GM18520 (cell line): ENCODE data around the gene ACOT11.
"Not testable (repeated sequence)": the region's sequence is repeated elsewhere in the genome, so short reads cannot be mapped to it uniquely, and the experiment has no call there.

Experiments used
- ATAC-seq: cut with Tn5 transposase; IDR thresholded peaks from one replicate; pipeline ENCODE4 v1.9.1; 2021; ENCODE audit not compliant: unreplicated experiment

ACOT11 gene

GRCh38 chr1:54606990-54607325, 58.9 kb downstream of the ACOT11 start:
- ATAC-seq = no peak

- ATAC-seq = no peak
Measured at GRCh38 chr1:54607821-54608565, 60.0 kb downstream of the ACOT11 start.

GRCh38 chr1:54608566-54609230, 60.7 kb downstream of the ACOT11 start:
- no peak for ATAC-seq

DNA sequence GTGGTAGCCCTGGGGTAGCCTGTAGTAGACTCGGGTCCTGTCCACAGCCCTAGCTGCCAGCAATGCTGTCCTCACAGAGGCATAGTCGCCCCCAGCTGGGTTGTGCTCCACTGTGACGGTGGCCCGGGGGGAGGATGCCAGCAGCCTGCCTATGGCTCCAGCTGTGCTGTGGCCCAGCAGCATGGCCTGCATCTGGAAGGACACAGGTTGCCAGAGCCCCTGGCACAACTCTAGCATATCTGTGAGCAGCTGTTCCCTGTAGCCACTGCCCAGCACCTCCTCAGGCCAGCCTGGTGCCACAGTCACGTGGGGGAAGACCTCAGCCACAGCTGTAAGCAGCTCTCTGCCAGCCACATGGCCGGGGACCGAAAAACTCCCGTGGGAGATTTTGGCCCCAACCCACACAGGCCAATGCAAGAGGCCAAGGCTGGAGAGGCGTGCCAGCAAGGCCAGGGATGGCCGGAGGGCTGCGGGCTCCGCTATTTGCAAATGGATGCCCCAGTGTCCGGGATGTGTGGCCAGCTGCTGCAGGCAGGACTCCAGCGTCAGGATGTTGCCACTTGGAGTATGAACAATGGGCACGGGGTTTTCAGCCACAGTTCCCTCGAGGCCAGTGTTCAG, 61.4 kb downstream of the ACOT11 start:
- ATAC-seq = no peak

GRCh38 chr1:54610048-54610447, 62.0 kb downstream of the ACOT11 start:
- no peak for ATAC-seq

GRCh38 chr1:54610601-54611580, 62.9 kb downstream of the ACOT11 start:
- ATAC-seq = no peak

DNA sequence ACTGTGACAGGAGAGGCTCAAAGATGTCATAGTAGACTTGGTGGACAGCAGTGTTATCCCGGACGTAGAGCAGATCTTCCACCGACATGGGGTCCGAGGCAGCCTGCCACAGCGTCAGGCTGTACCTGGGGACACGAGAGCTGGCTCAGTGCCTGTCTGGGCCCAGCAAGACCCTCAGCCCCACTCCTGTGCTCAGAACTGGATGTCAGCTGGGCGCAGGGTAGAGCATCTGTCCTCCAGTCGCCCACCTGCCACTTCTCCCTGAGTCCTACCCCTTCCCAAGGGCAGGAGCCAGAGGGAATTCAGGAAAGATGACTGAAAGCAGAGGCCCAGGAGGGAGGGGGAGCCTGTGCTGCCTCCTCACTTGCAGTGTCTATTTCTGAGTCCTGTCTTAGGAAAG, 63.6 kb downstream of the ACOT11 start:
- no peak for ATAC-seq

- no peak for ATAC-seq
Measured at GRCh38 chr1:54614024-54614423, 66.0 kb downstream of the ACOT11 start.

- ATAC-seq = no peak
Measured at GRCh38 chr1:54614563-54614962, 66.5 kb downstream of the ACOT11 start.

DNA sequence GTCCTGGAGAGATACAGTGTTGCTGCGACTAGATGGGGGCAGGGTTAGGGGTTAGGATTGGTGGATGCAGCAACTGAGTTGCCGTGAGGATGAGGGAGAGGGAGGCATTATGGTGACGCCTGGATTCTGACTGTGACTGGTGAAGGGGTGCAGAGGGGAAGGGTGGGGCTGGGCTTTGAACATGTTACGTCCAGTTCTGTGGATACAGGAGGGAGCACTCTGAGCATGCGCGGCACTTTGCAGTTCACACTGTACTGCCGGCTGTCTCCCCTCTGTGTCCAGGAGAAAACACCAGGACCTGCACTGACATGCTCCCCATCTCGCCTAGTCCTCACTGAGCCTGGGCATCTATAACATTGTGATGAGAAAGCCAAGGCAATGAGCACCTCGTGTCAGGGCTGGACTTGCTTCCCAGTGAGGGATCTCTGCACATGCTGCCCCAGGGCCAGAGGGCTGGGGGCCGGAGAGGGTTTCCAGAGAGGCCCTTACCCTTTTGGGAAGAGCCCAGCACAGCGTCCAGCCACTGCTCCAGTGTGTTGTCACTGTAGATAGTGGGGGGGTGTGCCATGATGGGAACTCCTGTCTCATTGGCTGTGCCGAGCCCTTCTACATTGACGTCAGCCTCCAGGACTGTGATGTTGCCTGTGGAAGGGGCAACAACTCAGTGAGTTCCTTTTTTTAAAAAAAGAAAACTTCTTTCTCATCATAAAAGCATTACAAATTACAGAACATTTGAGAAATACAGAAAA, 67.7 kb downstream of the ACOT11 start:
- no peak for ATAC-seq

DNA sequence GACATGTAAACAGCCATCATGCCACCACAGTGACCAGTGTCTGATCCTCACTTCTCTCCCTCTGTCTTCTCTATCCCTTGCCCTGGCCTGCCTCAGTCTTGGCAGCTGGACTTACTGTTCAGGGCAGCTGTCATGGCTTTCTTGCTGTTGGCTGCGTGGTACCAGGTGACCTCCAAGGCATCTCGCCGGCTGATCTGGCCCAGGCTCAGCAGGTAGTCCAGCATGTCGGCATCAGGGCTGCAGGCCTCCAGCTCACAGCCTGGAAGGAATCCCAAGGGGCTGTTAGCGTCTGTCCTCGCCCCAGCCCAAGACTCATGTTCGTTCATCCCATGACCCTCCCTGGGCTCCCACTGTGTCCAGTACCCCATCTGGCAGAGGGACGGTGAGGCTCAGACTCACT, 71.7 kb downstream of the ACOT11 start:
- ATAC-seq = no peak

GRCh38 chr1:54623216-54624007, 75.4 kb downstream of the ACOT11 start, which contains the start of gene FAM151A:
TSS of gene FAM151A (minus strand) at chr1:54623525. CDS start at chr1:54623395, 130 bp downstream.
- ATAC-seq = no peak

- no peak for ATAC-seq
Measured at GRCh38 chr1:54624466-54625464, 76.7 kb downstream of the ACOT11 start.

DNA sequence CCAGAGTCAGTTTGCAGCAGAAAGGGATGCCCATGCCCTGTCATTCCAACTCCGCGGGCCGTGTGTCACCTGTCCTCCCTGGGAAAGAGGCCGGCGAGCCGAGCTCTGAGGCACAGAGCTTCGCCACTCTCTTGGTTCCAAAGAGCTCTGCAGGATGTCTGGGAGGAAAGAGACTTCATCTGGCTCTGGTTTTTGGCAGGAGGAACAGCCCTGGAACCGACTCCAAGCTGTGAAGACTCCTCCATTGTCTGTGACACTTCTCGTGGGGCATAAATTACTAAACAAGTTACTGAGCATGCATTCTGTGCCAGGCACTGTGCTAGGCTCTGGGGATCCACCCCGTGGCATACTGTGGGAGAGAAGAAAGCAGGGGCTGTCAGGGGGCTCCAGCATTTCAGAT, 79.2 kb downstream of the ACOT11 start:
- no peak for ATAC-seq

DNA sequence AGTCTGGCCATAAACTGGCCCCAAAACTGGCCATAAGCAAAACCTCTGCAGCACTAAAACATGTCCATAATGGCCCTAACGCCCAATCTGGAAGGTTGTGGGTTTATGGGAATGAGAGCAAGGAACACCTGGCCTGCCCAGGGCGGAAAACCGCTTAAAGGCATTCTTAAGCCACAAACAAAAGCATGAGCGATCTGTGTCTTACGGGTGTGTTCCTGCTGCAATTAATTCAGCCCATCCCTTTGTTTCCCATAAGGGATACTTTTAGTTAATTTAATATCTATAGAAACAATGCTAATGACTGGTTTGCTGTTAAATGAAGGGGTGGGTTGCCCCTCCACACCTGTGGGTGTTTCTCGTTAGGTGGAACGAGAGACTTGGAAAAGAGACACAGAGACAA, 87.8 kb downstream of the ACOT11 start:
- not testable (repeated sequence) for ATAC-seq

- ATAC-seq = not testable (repeated sequence)
Measured at GRCh38 chr1:54636461-54637446, 88.7 kb downstream of the ACOT11 start.

GRCh38 chr1:54640361-54640760, 92.3 kb downstream of the ACOT11 start:
- no peak for ATAC-seq
